Astrocyte (in vitro differentiated cells and primary cell): ENCODE results near the gene CARD10.

Source experiments
- EZH2 ChIP-seq: IDR thresholded peaks from 2 replicates; pipeline ENCODE4 v1.6.1; 2012; ENCODE audit warnings: mild to moderate bottlenecking, low read length, inconsistent platforms; ENCODE audit not compliant: insufficient read depth
- TF ChIP-seq, protein P1 (sequence below): IDR thresholded peaks from 2 replicates; pipeline ENCODE4 v1.5.1; 2011; ENCODE audit warnings: low read depth, mild to moderate bottlenecking, inconsistent platforms, low read length, moderate library complexity; ENCODE audit not compliant: insufficient read depth

DNA sequence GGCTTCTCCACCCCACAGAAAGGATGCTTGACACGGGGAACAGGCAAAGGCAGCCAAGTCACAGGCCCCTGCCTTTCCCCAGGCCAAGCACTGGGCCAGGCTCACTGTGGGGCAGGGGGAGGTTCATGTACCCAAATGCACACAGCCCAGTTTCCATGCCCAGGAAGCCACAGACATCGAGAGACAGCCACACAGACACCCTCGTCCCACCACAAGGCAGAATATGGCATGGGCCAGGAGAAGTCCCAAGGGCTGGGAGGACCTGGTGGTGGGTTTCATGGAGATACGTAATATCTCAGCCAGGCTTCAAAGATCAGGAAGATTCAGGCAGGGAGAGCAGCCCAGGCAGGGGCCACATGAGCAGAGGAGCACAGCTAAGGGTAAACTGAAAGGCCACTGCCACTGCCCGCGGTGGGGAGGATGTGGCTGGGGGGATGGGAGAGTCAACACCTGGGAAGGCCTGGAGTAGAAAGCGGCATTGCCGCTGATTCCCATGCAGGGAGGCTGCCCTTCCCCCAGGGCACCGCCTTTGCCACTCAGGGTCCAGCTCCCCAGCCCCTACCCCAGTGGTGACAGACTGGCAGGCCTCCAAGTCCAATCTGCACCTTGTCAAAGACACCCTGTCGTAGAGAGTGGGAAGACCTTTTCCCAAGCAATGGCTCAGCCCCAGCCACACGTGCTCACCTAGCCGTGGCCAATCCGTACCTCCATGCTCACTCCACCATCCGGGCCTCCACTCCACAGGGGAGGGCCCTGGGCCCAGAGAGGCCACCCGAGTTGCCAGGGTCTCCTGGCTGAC lies 30.7 kb downstream of the CARD10 start:
- TF ChIP-seq, protein P1, sequence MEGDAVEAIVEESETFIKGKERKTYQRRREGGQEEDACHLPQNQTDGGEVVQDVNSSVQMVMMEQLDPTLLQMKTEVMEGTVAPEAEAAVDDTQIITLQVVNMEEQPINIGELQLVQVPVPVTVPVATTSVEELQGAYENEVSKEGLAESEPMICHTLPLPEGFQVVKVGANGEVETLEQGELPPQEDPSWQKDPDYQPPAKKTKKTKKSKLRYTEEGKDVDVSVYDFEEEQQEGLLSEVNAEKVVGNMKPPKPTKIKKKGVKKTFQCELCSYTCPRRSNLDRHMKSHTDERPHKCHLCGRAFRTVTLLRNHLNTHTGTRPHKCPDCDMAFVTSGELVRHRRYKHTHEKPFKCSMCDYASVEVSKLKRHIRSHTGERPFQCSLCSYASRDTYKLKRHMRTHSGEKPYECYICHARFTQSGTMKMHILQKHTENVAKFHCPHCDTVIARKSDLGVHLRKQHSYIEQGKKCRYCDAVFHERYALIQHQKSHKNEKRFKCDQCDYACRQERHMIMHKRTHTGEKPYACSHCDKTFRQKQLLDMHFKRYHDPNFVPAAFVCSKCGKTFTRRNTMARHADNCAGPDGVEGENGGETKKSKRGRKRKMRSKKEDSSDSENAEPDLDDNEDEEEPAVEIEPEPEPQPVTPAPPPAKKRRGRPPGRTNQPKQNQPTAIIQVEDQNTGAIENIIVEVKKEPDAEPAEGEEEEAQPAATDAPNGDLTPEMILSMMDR, result no peak
- TF ChIP-seq EZH2, result no peak
